Loucy (cell line): ENCODE measurements around the gene PHACTR2.

Source experiments
- EZH2phosphoT487 ChIP-seq: fragments of 200-600 bp; IDR thresholded peaks from 2 replicates; pipeline ENCODE4 v1.6.1; 2018; ENCODE audit warnings: antibody characterized with exemption, mild to moderate bottlenecking, moderate library complexity, borderline replicate concordance
- TF ChIP-seq, protein P1 (sequence below): fragments of 200-600 bp; sonication (generic); conservative IDR thresholded peaks from 2 replicates; pipeline ENCODE4 v1.5.1; 2014; ENCODE audit warnings: mild to moderate bottlenecking, antibody characterized with exemption, low read length

DNA sequence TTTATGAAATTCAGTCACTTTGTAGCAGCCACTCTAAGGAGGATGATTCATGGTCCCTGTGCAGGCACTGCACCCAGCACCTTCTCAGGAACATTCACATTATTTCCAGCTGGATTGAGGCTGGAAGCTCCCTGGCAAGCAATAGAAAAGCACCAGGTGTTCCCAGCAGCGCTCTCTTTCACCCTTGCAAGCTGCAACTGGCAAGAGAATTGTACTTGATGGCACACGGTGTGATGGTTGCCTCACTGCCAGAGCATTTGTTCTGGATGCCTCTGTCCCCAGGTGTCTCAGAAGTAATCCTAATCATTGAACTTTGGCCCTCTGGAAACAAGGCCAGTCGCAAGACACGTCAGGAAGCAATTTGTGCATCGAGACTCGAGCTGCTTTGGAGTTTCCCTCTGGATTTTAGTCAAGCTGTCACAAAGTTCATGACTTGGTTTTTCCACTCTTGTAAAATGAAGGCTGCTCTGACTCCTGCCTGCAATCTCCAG lies 24.9 kb upstream of the PHACTR2 start:
- TF ChIP-seq, protein P1, sequence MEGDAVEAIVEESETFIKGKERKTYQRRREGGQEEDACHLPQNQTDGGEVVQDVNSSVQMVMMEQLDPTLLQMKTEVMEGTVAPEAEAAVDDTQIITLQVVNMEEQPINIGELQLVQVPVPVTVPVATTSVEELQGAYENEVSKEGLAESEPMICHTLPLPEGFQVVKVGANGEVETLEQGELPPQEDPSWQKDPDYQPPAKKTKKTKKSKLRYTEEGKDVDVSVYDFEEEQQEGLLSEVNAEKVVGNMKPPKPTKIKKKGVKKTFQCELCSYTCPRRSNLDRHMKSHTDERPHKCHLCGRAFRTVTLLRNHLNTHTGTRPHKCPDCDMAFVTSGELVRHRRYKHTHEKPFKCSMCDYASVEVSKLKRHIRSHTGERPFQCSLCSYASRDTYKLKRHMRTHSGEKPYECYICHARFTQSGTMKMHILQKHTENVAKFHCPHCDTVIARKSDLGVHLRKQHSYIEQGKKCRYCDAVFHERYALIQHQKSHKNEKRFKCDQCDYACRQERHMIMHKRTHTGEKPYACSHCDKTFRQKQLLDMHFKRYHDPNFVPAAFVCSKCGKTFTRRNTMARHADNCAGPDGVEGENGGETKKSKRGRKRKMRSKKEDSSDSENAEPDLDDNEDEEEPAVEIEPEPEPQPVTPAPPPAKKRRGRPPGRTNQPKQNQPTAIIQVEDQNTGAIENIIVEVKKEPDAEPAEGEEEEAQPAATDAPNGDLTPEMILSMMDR = no peak
- TF ChIP-seq EZH2phosphoT487 = no peak
